Neutrophil (primary cell): Measurements from ENCODE around the gene ZFPL1.

Source experiments
- H3K27ac ChIP-seq: fragments of 200-600 bp; sonication (generic); 2 replicates; pipeline ENCODE4 v1.5.1; 2016; ENCODE audit warnings: mild to moderate bottlenecking, moderate library complexity
- H3K27me3 ChIP-seq: fragments of 200-600 bp; sonication (generic); 2 replicates; pipeline ENCODE4 v1.6.0; 2016; ENCODE audit warnings: mild to moderate bottlenecking
- H3K36me3 ChIP-seq: fragments of 200-600 bp; sonication (generic); 2 replicates; pipeline ENCODE4 v1.5.1; 2017
- H3K4me1 ChIP-seq, 2 experiments: fragments of 200-600 bp in 1 of 2; sonication (generic) in 1 of 2; 1 replicate in 1 of 2; 2 replicates in 1 of 2; pipeline versions ENCODE4 v1.5.1 to v1.6.1; 2013 to 2016; ENCODE audit warnings: low read depth in 1 of 2, low read length in 1 of 2, mild to moderate bottlenecking in 1 of 2, moderate library complexity in 1 of 2; ENCODE audit not compliant: control insufficient read depth in 1 of 2, insufficient read depth in 1 of 2
- H3K4me3 ChIP-seq, 2 experiments: fragments of 200-600 bp in 1 of 2; sonication (generic) in 1 of 2; 1 replicate in 1 of 2; 2 replicates in 1 of 2; pipeline ENCODE4 v1.5.1; 2013 to 2016; ENCODE audit warnings: low read depth in 1 of 2, low read length in 1 of 2, mild to moderate bottlenecking in 1 of 2, moderate library complexity in 1 of 2
- H3K9me3 ChIP-seq: fragments of 200-600 bp; sonication (generic); 2 replicates; pipeline ENCODE4 v1.5.1; 2016
- TF ChIP-seq, protein P1 (sequence below): fragments of 200-600 bp; sonication (generic); IDR thresholded peaks from 2 replicates; pipeline ENCODE4 v1.5.1; 2016; ENCODE audit warnings: antibody characterized with exemption

Gene ZFPL1

DNA sequence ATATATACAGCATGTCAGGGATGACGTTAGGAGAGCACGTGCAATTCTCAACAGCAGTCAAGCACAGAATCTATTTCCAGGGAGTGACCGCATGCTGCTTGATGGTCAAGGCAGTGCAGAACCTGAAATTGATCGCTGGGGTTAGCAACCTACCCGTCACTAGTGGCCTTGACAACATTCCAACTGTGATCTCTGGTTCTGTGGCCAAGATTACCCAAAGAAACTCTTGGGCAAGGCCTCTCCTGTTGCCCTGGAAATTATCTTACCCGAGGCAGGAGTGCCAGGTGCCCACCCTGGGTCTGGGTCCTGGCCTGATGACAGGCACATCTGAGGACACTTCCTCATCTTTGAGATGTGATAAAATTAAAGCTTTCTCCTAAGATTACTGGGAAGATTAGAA, 29.8 kb downstream of the ZFPL1 start:
- H3K4me3 ChIP-seq = no peak overlapping the region
- H3K36me3 ChIP-seq = peaks cover 23% of the 10 kb centered on the region
- peaks cover 29% of the 10 kb centered on the region for H3K27me3 ChIP-seq
- H3K4me1 ChIP-seq = peaks cover 55 to 56% of the 10 kb centered on the region in 2 experiments
- H3K9me3 ChIP-seq = no peaks in the 10 kb centered on the region
- no peak overlapping the region for H3K27ac ChIP-seq
- TF ChIP-seq, protein P1, sequence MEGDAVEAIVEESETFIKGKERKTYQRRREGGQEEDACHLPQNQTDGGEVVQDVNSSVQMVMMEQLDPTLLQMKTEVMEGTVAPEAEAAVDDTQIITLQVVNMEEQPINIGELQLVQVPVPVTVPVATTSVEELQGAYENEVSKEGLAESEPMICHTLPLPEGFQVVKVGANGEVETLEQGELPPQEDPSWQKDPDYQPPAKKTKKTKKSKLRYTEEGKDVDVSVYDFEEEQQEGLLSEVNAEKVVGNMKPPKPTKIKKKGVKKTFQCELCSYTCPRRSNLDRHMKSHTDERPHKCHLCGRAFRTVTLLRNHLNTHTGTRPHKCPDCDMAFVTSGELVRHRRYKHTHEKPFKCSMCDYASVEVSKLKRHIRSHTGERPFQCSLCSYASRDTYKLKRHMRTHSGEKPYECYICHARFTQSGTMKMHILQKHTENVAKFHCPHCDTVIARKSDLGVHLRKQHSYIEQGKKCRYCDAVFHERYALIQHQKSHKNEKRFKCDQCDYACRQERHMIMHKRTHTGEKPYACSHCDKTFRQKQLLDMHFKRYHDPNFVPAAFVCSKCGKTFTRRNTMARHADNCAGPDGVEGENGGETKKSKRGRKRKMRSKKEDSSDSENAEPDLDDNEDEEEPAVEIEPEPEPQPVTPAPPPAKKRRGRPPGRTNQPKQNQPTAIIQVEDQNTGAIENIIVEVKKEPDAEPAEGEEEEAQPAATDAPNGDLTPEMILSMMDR = no peak

DNA sequence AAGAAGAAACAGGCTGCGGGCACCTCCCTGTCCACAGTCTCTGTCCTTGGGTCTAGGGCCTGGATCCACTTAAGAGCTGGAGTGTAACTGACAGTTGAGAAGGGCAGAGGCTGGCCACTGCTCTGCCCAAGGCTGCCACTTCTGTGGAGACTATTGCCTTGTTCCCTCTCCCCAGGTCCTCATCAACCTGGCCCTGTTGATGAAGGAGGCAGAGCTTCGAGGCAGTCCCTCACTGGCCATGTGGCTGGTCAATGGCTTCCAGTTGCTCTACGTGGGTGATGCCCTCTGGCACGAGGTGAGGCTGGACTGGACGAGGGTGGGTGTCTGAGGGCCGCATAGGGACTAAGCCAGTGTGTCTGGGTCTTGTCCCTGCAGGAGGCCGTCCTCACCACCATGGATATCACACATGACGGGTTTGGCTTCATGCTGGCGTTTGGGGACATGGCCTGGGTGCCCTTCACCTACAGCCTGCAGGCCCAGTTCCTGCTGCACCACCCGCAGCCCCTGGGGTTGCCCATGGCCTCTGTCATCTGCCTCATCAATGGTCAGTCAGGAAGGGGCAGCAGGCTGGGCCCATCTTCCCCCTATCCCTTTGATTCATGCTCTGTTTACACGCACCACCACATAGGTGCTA, 30.6 kb downstream of the ZFPL1 start:
- H3K27me3 ChIP-seq = peaks cover 29% of the 10 kb centered on the region
- no peaks in the 10 kb centered on the region for H3K9me3 ChIP-seq
- H3K4me3 ChIP-seq = no peak overlapping the region
- H3K4me1 ChIP-seq = peaks cover 55 to 57% of the 10 kb centered on the region in 2 experiments
- H3K36me3 ChIP-seq = peaks cover 23% of the 10 kb centered on the region
- TF ChIP-seq, protein P1 = no peak
- no peak overlapping the region for H3K27ac ChIP-seq

DNA sequence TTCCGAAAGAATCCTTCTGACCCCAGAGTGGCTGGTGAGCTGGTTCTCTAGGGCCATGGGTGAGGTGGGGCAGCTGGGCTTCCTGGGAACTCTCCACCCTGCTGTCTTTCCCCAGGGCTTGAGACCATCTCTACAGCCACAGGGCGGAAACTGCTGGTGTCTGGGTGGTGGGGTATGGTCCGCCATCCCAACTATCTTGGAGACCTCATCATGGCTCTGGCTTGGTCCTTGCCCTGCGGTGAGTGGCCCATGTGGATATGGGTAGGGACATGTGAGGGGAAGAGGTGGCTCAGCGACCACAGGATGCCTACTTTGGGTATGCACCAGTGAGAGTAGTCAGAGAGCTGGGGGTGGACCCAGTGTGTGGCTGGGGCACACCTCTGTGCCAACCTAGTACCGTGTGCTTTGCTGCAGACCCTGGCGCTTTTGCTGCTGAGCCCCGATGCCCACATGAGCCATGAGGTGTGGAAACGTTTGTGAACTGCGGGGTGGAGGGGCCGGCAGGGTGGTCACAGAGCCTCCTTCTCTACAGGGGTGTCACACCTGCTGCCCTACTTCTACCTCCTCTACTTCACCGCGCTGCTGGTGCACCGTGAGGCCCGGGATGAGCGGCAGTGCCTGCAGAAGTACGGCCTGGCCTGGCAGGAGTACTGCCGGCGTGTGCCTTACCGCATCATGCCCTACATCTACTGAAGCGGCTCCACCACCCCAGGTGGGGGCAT, 31.5 kb downstream of the ZFPL1 start:
- no peak overlapping the region for H3K27ac ChIP-seq
- peaks cover 53 to 54% of the 10 kb centered on the region in 2 experiments for H3K4me1 ChIP-seq
- TF ChIP-seq, protein P1 = no peak
- no peaks in the 10 kb centered on the region for H3K9me3 ChIP-seq
- no peak overlapping the region for H3K4me3 ChIP-seq
- peaks cover 29% of the 10 kb centered on the region for H3K27me3 ChIP-seq
- peaks cover 27% of the 10 kb centered on the region for H3K36me3 ChIP-seq

DNA sequence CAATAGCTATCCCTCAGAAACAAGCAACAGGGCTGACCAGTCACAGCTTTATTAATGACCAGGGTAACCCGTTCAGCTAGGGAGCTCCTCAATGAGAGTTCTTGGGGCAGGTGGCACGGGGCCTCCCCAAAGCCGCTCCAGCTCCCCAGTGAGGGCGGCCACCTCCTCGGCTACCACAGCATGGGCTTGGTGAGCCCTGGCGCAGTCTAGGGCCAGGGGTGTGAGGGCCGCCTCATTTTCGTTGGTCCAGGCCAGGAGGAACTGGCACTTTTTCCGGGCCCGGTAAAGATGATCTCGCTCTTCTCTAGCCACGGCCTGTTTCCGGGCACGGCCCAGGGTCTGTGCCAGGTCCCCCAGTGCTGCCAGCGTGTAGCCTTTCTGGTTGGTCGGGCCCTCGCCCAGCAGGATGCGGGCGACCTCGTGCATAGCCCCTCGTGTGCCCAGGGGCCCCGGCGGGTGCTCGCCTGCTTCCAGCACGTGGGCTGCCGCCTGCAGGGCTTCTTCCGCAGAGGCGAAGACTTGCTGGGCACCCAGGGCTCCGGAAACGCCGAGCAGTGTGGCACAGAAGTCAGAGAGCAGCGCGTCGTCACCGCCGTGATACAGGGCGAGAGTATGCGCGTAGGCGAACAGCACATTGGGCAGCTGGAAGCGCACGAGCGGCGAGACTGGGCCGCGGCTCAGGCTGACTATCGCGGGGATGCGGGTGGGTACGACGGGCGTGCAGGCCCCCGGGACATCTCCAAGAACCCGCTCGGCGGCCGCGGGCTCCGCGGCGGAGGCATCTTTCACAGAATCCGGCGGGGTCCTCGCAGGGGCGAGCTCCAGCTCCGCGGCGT, 32.6 kb downstream of the ZFPL1 start:
- TF ChIP-seq, protein P1 = no peak
- peaks cover 53 to 54% of the 10 kb centered on the region in 2 experiments for H3K4me1 ChIP-seq
- H3K4me3 ChIP-seq = peak overlapping the region; percentile 74 to 89
- peaks cover 29% of the 10 kb centered on the region for H3K27me3 ChIP-seq
- H3K36me3 ChIP-seq = peaks cover 36% of the 10 kb centered on the region
- peak overlapping the region; percentile 90 for H3K27ac ChIP-seq
- no peaks in the 10 kb centered on the region for H3K9me3 ChIP-seq

DNA sequence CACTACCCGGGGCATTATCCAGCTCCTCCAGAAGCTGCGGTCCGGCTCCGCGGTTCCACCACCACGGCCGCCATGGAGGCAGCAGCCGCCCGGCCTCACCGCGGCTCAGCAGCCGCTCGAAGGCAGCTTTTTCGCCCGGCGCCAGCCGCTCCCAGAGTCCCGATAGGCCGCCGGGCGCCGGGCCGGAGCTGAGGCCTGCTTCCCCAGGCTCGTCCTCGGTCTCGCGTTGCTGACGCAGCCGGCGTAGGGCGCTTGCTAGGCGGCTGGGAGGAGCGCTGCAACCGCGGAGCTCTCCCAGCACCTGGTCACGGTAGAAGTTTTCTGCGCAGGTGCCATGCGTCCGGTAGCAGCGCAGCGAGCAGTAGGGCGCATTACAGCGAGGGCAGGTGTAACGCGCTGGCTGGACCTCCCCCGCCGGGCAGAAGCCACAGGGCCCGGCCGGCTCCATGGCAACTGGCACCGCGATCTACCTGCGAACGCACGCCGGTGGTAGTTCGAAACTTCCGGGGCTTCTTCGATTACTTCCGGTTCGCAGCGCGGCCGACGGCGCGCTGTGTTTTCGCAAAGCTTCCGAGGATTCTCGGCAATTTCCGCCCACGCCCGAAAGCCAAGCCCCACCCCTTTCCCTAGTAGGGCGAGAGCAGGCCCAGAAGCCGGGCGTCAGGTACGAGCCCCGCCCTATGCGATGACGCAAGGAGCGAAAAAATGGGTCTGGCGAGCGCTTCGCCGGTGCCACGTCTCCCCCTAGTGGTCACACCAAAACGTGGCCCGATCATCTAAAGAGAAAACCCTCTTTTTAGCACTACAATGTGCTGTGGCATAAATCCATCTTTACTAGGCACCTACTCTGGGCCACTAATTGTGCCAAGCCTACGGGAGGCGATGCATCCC, 33.4 kb downstream of the ZFPL1 start, which contains the start of gene ZNHIT2:
TSS of gene ZNHIT2 (minus strand) at position 496 of the 891 bp plus-strand sequence. CDS start at position 448, 48 bp downstream.
- Histone ChIP-seq H3K36me3 (peaks cover 36% of the 10 kb centered on the region), H3K4me1 (peaks cover 48% of the 10 kb centered on the region in 2 experiments), H3K27me3 (peaks cover 22% of the 10 kb centered on the region), H3K4me3 (peak within 1 kb of the TSS; percentile 74 to 89), H3K27ac (peak within 1 kb of the TSS; percentile 90), H3K9me3 (no peaks in the 10 kb centered on the region)
- TF ChIP-seq, protein P1 = peak; percentile 95
